ENCODE measurements around the gene EGFL6. TPM values are rescaled to one million over a fixed set of nuclear protein-coding genes. Genes with fewer than 3 reads are reported as not detected.
"Not testable (repeated sequence)": the region's sequence is repeated elsewhere in the genome, so short reads cannot be mapped to it uniquely, and the experiment has no call there.

The EGFL6 gene
- total and polyA plus RNA-seq, 10 donors = 0.06 to 0.44 (median 0.19) TPM; not detected in 5

GRCh38 chrX:13670197-13670596, 100.8 kb downstream of the EGFL6 start:
- TF ChIP-seq POLR2A (IDR thresholded peaks at IDR 0.05) (no peak), CTCF (IDR thresholded peaks at IDR 0.05 in 8 of 11, conservative IDR thresholded peaks at IDR 0.05 in 3 of 11) (no peak), POLR2AphosphoS5 (IDR thresholded peaks at IDR 0.05) (no peak)

GRCh38 chrX:13673016-13673415, 103.6 kb downstream of the EGFL6 start:
- no peak for TF ChIP-seq POLR2A (IDR thresholded peaks at IDR 0.05)
- no peak for TF ChIP-seq POLR2AphosphoS5 (IDR thresholded peaks at IDR 0.05)
- no peak for TF ChIP-seq CTCF (IDR thresholded peaks at IDR 0.05 in 8 of 11, conservative IDR thresholded peaks at IDR 0.05 in 3 of 11)
- intact Hi-C loops (cut with DNase I; ENCODE audit: low total_unique reads) = no loop called here
- H3K27ac ChIP-seq = no peak overlapping the region
- DNase-seq = no peak
- H3K4me3 ChIP-seq = no peak overlapping the region
- peaks cover 0 to 23% (median 0%) of the 10 kb centered on the region in 7 donors for H3K27me3 ChIP-seq (replicated peaks in 1 of 7)
- H3K4me1 ChIP-seq = no peaks in the 10 kb centered on the region
- no peaks in the 10 kb centered on the region for H3K9me3 ChIP-seq
- H3K36me3 ChIP-seq = peaks cover 0 to 6% (median 0%) of the 10 kb centered on the region in 6 donors

More at GRCh38 chrX:13670197-13670596, 100.8 kb downstream of the EGFL6 start:
- intact Hi-C loops (cut with DNase I; ENCODE audit: low total_unique reads) = no loop called here
- 72 to 95% (median 79%) methylated on average over 5 of the region's 5 CpGs for WGBS, 5 donors
- Histone ChIP-seq H3K36me3 (peaks cover 0 to 8% (median 0%) of the 10 kb centered on the region in 6 donors), H3K27me3 (replicated peaks in 1 of 7) (peaks cover 0 to 23% (median 0%) of the 10 kb centered on the region in 7 donors), H3K4me3 (no peak overlapping the region), H3K4me1 (no peaks in the 10 kb centered on the region), H3K9me3 (no peaks in the 10 kb centered on the region), H3K27ac (no peak overlapping the region)
- no peak for DNase-seq

GRCh38 chrX:13676885-13677284, 107.5 kb downstream of the EGFL6 start:
- no peaks in the 10 kb centered on the region for H3K36me3 ChIP-seq
- peaks cover 0 to 5% (median 0%) of the 10 kb centered on the region in 7 donors for H3K27me3 ChIP-seq (replicated peaks in 1 of 7)
- TF ChIP-seq CTCF (IDR thresholded peaks at IDR 0.05 in 8 of 11, conservative IDR thresholded peaks at IDR 0.05 in 3 of 11) (no peak), POLR2A (IDR thresholded peaks at IDR 0.05) (no peak), POLR2AphosphoS5 (IDR thresholded peaks at IDR 0.05) (no peak)
- H3K4me1 ChIP-seq = no peaks in the 10 kb centered on the region
- H3K9me3 ChIP-seq = peaks cover 0 to 6% (median 0%) of the 10 kb centered on the region in 8 donors
- intact Hi-C loops (cut with DNase I; ENCODE audit: low total_unique reads) = no loop called here
- no peak overlapping the region for H3K27ac ChIP-seq
- H3K4me3 ChIP-seq = no peak overlapping the region
- DNase-seq = no peak

GRCh38 chrX:13679700-13680099, 110.3 kb downstream of the EGFL6 start:
- intact Hi-C loops (cut with DNase I; ENCODE audit: low total_unique reads); H3K36me3 ChIP-seq: not testable (repeated sequence)

GRCh38 chrX:13681595-13681994, 112.2 kb downstream of the EGFL6 start:
- Histone ChIP-seq H3K4me3 (no peak overlapping the region), H3K9me3 (peaks cover 0 to 9% (median 0%) of the 10 kb centered on the region in 8 donors), H3K4me1 (peaks cover 0 to 11% (median 0%) of the 10 kb centered on the region in 6 donors), H3K27me3 (replicated peaks in 1 of 7) (peaks cover 0 to 8% (median 0%) of the 10 kb centered on the region in 7 donors), H3K27ac (no peak overlapping the region), H3K36me3 (no peaks in the 10 kb centered on the region)
- no peak for DNase-seq
- intact Hi-C loops (cut with DNase I; ENCODE audit: low total_unique reads) = no loop called here
- 81 to 93% (median 89%) methylated on average over 7 of the region's 7 CpGs for WGBS, 5 donors
- TF ChIP-seq POLR2AphosphoS5 (IDR thresholded peaks at IDR 0.05) (no peak), CTCF (IDR thresholded peaks at IDR 0.05 in 8 of 11, conservative IDR thresholded peaks at IDR 0.05 in 3 of 11) (no peak), POLR2A (IDR thresholded peaks at IDR 0.05) (no peak)

More at GRCh38 chrX:13679700-13680099, 110.3 kb downstream of the EGFL6 start:
- not testable (repeated sequence) for H3K9me3 ChIP-seq; H3K27ac ChIP-seq; DNase-seq; H3K27me3 ChIP-seq (replicated peaks in 1 of 7); H3K4me1 ChIP-seq; H3K4me3 ChIP-seq
- 89 to 100% (median 96%) methylated on average over 3 to 4 of the region's 4 CpGs for WGBS, 5 donors

Measured in spleen (tissue), 11 donors.